Brain microvascular endothelial cell (primary cell): ENCODE data around the gene SIGLECL1.
"Not testable (repeated sequence)": the region's sequence is repeated elsewhere in the genome, so short reads cannot be mapped to it uniquely, and the experiment has no call there.

Source experiments
- DNase-seq: peaks from one replicate; pipeline ENCODE4 v3.0.0-alpha.2; 2020
- H3K27ac ChIP-seq: fragments of 250-450 bp; sonication (Bioruptor Pico); 2 replicates; pipeline ENCODE4 v1.5.1; 2020; ENCODE audit warnings: mild to moderate bottlenecking, moderate library complexity
- H3K27me3 ChIP-seq: fragments of 250-450 bp; sonication (Bioruptor Pico); replicated peaks from 2 replicates; pipeline ENCODE4 v1.5.1; 2020; ENCODE audit warnings: mild to moderate bottlenecking
- H3K36me3 ChIP-seq: fragments of 250-450 bp; sonication (Bioruptor Pico); replicated peaks from 2 replicates; pipeline ENCODE4 v1.5.1; 2020; ENCODE audit warnings: mild to moderate bottlenecking
- H3K4me3 ChIP-seq: 2 replicates; pipeline ENCODE4 v1.5.1; 2011; ENCODE audit warnings: low read depth, mild to moderate bottlenecking, control low read depth, low read length, moderate library complexity
- CTCF ChIP-seq: IDR thresholded peaks from 2 replicates; pipeline ENCODE4 v1.5.1; 2011; ENCODE audit warnings: low read depth, mild to moderate bottlenecking, moderate library complexity, low read length, control low read depth, inconsistent platforms; ENCODE audit errors: missing control alignments
- in situ Hi-C: cut with HindIII; loops from 2 replicates; pipeline ENCODE4 v1.10.0; 2017; ENCODE audit warnings: low sequenced_read_pairs, low pct_ligation_motif_present

SIGLECL1 gene

GRCh38 chr19:51210191-51210784, 40.6 kb upstream of the SIGLECL1 start:
- no peaks in the 10 kb centered on the region for H3K36me3 ChIP-seq
- no peaks in the 10 kb centered on the region for H3K27me3 ChIP-seq
- no peak overlapping the region for H3K27ac ChIP-seq
- no peak overlapping the region for H3K4me3 ChIP-seq
- no peak for DNase-seq
- in situ Hi-C loops = no loop called here
- TF ChIP-seq CTCF = no peak

- H3K27ac ChIP-seq, in situ Hi-C loops, H3K27me3 ChIP-seq, H3K36me3 ChIP-seq, DNase-seq, H3K4me3 ChIP-seq: not testable (repeated sequence)
Observed at GRCh38 chr19:51210874-51211361, 40.0 kb upstream of the SIGLECL1 start.

- TF ChIP-seq CTCF = no peak
- H3K27me3 ChIP-seq = no peaks in the 10 kb centered on the region
- H3K36me3 ChIP-seq = no peaks in the 10 kb centered on the region
- in situ Hi-C loops = no loop called here
- H3K4me3 ChIP-seq = no peak overlapping the region
- no peak for DNase-seq
- H3K27ac ChIP-seq = no peak overlapping the region
Observed at GRCh38 chr19:51211833-51212232, 39.0 kb upstream of the SIGLECL1 start.

GRCh38 chr19:51219307-51219706, 31.6 kb upstream of the SIGLECL1 start:
- Histone ChIP-seq H3K27ac (no peak overlapping the region), H3K36me3 (no peaks in the 10 kb centered on the region), H3K4me3 (no peak overlapping the region), H3K27me3 (no peaks in the 10 kb centered on the region)
- in situ Hi-C loops = no loop called here
- no peak for DNase-seq
- TF ChIP-seq CTCF = no peak

GRCh38 chr19:51219971-51220370, 30.9 kb upstream of the SIGLECL1 start:
- no peaks in the 10 kb centered on the region for H3K36me3 ChIP-seq
- TF ChIP-seq CTCF = no peak
- in situ Hi-C loops = no loop called here
- H3K27me3 ChIP-seq = no peaks in the 10 kb centered on the region
- no peak overlapping the region for H3K27ac ChIP-seq
- H3K4me3 ChIP-seq = no peak overlapping the region
- no peak for DNase-seq

- no peaks in the 10 kb centered on the region for H3K27me3 ChIP-seq
- in situ Hi-C loops = no loop called here
- no peak for TF ChIP-seq CTCF
Observed at GRCh38 chr19:51220996-51221395, 29.9 kb upstream of the SIGLECL1 start.

More at GRCh38 chr19:51220996-51221395, 29.9 kb upstream of the SIGLECL1 start:
- no peak for DNase-seq
- Histone ChIP-seq H3K36me3 (no peaks in the 10 kb centered on the region), H3K27ac (no peak overlapping the region), H3K4me3 (no peak overlapping the region)
